Suppressor macrophage (primary cell): ENCODE measurements around the gene FOXD4L3.
"Not testable (repeated sequence)": the region's sequence is repeated elsewhere in the genome, so short reads cannot be mapped to it uniquely, and the experiment has no call there.

Source experiments
- DNase-seq, 4 experiments: peaks; one replicate each; pipeline ENCODE4 v3.0.0-alpha.2; 2020 to 2022
- total RNA-seq, 17 experiments: gene quantifications; one replicate each; lab custom pipeline; 2026; ENCODE audit warnings: mixed read lengths in 6 of 17, inconsistent platforms in 3 of 17; lab: John Stamatoyannopoulos, UW

FOXD4L3 gene
- total RNA-seq = 0 to 0.22 (median 0) reads per million in 17 experiments

DNA sequence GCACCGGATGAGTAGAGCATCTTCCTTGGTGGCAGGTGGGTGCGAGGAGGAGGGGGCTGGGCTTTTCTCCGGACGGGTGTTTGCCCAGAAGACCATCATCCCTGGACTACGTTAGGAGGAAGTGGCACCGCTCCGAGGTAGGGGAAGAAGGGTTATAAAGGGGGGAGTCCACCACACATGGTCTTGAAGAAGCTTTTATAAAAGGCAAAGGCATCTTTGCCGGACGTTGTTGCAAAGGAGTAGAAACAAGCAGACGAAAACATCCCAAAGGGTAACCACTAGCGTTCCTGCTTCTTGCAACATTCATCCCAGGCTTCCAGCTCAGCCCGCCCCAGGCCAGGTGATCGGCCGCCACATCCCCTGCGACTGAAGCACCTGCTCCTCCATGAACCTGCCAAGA lies at the start of gene FOXD4L3:
Gene FOXD4L3, plus strand, starts transcription at position 301 of the 400 bp plus-strand sequence. Its CDS starts 85 bp downstream, at position 386.
- DNase-seq = not testable (repeated sequence)

DNA sequence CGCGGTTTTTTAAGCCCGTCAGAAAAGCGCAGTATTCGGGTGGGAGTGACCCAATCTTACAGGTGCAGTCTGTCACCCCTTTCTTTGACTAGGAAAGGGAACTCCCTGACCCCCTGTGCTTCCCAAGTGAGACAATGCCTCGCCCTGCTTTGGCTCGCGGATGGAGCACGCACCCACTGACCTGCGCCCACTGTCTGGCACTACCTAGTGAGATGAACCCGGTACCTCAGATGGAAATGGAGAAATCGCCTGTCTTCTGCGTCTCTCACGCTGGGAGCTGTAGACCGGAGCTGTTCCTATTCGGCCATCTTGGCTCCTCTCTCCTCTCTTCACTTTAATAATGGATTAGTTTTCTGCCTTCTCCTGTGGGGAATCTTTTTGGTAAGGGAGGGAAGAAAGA lies 21.6 kb upstream of the FOXD4L3 start:
- DNase-seq = not testable (repeated sequence)

DNA sequence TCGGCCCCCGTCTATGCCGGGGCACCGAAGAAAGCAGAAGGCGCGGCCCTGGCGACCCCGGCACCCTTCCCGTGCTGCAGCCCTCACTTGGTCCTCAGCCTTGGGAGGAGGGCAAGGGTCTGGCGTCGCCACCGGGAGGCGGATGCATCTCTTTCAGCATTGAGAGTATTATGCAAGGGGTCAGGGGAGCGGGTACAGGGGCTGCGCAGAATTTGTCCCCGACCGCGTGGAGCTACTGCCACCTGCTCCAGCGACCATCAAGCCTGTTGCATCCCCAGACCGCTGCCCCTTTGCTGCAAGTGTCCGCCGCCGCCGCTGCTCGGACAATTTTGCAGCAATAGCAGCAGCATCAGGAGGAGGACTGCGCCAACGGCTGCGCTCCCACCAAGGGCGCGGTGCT lies 1.1 kb downstream of the FOXD4L3 start:
- DNase-seq = not testable (repeated sequence)

DNA sequence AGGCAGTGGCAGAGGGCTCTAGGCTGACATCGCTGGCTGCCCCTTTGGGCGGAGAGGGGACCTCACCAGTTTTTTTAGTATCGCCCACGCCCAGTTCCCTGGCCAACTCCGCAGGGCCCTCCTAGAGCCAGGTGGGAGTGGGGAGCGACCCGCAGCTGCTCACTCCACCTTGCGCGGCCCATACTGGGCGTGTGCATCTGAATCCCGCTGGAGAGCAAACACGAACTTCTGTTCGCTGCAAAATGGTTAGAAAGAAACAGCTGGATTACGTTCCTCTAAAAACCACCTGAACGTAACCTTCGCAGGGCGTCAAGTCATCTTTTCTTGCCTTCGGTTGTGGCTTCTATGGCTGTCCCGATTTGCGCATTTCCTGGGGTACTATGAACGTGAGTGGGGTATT lies 1.5 kb downstream of the FOXD4L3 start:
- not testable (repeated sequence) for DNase-seq

DNA sequence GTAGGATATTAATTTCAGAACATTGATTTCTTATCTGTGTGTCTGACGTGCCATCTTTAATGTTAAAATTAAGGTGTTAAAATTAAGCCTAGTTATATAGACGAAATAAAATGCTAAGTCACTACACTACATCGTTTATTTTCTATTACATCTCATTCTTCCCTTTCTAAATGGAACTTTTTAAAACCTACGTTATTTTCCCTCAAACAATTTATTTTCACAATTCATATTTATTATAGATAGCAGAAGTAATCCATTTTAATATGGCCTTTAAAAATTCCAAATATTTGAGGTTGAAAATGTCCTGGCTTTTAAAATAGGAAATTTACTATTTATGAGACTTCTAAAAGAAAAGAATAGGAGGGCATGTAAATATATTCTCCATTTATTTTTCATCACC lies 2.1 kb downstream of the FOXD4L3 start:
- not testable (repeated sequence) for DNase-seq

DNA sequence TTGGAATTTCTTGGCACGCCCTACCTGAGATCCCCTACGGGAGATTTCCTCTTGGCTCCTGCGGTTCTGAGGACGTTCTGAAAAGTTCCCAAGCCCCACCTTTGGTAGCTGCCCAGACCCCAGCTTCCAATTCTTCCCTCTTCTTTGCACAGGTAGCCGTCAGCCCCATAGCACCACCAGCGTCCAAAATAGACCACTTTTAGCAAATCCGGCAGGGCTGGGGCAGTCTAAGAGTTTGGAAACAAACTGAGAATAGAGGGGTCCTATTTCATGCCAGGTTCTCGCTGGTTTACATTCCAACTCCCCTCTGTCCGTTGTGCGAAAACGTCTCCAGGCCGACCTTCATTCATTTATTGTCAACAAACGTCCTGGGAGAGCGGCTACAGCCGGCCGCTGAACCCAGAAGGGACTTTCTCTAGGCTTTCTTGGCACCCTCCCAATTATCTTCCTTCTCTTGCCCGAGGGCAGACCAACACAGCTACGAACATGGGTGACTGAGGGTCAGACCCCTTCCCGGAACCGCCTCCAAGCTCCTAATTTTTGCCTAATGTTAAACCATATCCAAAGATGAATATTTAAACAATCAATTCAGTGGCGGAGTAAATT lies 3.1 kb downstream of the FOXD4L3 start:
- DNase-seq = not testable (repeated sequence)

DNA sequence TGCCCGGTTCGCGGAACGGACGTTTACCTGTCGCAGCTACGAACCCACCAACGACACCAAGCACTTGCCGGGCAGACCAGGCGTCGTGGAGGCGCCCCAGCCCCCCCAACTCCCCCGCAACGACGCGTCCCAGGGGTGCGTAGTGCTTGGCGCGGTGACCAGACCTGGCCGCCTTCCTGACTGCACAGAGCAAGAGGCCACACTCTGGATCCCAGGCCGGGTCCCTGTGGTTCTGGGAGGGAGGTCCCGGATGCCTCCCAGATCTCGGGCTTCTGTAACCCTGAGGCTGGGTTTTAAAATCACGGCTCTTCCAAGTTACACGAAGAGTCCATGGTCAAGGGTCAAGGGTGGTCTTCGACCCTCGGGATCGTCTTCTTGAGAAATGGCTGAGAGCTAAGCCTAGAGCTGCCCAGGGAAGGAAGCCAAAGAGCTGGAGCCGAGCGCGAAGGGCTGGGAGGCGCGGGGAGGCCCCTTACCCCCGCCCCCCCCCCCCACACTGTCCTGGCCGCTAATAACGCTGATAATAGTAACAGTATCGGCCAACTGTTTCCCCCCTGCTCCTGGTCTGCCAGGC lies 3.8 kb downstream of the FOXD4L3 start:
- not testable (repeated sequence) for DNase-seq

DNA sequence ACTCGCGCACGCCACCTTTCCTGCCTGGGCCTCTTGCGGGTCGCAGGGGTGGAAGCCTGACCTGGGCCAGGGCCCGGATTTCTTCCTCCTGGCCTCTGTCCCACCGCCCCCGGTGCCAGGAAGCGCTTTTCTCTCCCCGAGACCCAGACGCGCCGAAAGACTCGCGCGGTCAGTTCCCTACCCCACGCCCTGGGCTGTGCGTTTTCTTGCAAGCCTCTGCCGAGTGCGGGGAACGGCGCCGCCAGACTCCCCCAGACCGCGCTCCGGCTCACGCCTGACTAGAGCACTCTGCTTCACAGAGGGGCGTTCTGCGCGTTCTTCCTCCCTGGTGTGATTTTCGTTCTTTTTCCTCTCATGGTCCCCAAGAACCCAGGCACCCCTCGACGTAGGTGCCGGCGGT lies 4.5 kb downstream of the FOXD4L3 start:
- DNase-seq = not testable (repeated sequence)

DNA sequence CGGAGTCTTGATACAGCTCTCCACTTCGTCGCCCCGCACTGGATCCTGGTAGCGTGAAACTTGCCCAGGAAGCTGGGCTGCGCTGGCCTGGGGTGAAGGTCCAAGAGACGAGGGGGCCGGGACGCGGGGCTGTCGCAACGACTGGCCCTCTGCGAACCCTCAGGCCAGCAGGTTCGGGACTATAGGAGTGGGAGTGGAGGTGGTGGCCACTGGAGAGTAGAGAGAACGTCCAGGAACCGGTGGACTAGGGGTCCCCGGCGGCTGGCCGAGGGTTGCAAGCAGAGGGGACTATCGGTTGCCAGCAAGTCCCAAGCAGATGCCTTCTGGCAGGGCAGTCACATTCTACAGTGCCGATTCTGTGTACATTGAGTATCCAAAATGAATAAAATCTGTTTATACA lies 5.0 kb downstream of the FOXD4L3 start:
- DNase-seq = not testable (repeated sequence)

DNA sequence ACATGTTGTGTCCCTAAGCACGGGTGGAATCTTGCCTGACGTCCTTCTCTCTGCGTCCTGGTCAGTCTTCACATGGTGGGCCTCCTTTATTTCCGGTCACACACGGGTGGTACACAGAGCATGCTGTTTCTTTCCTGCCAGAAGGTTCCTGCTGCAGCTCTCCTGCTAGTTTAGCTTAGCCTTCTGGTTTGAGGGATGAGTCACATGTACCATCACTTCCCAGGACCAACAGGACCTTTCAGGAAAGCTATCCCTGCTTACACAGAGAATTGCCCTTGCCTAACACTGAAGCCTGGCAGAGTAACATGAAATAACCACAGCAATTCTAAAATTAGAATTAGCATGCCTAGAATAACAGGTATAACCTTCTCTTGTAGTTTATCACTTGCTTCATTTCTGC lies 8.5 kb downstream of the FOXD4L3 start:
- DNase-seq = not testable (repeated sequence)

DNA sequence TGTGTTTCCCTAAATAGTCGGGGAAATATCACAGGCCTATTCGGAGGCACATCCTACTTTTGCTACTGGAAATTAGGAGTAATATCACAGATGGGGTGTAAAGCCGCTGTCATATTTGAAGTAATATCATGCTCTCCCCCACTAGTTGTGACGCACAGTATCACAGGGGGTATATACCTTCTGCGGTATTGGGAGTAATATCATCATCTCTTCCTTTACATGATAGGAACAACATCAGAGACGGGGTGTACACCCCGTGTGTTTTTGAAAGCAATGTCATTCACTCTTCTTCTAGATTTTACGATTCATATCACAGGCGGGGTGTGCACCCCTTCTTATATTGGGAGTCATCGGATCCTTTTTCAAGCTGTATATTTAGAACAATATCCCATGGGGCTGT lies 15.5 kb downstream of the FOXD4L3 start:
- not testable (repeated sequence) for DNase-seq

DNA sequence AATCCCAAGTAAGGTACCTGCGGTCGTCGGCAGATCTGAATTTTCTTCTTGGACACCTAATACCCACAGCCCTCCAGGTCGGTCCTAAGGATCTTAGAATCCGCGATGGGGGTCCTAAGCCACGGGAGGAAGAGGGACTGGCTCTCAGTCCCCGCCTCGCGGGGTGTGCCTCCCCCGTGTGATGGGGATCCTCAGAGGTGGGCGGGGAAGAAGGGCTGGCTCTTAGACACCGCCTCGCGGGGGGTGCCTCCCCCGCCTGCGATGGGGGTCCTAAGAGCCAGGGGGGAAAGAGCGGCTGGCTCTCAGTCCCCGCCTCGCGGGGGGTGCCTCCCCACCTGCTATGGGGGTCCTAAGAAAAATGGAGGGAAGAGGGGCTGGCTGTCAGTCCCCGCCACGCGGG lies 21.1 kb downstream of the FOXD4L3 start:
- DNase-seq = not testable (repeated sequence)

DNA sequence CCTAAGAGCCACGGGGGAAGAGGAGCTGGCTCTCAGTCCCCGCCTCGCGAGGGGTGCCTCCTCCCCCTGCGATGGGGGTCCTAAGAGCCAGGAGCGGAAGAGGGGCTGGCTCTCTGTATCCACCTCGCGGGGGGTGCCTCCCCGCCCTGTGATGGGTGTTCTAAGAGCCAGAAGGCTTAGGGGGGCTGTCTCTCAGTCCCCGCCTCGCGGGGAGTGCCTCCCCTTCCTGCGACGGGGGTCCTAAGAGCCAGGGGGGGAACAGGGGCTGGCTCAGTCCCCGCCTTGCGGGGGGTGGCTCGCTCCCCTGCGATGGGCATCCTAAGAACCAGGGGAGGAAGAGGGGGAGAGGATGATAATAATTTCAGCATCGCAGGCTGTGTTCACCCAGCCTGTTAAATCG lies 21.9 kb downstream of the FOXD4L3 start:
- not testable (repeated sequence) for DNase-seq

DNA sequence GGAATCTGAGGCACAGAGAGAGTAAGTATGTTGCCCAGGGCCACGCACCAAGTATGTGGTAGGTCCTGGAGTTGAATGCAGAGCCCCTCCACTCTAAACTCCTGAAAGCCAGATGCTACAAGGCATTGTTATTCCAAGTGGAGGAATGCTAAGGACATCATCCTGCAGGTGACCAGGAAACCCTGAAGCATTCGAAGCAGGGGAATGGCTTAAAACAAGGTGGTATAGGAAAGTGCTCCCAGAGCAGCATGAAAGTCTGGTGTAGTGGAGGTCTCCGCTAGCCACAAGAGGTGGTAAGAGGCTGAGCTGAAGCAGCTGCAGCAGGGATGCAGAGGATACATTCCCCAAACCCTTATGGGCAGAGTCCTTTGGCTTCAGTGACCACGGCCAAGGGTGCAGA lies 26.4 kb downstream of the FOXD4L3 start:
- DNase-seq = not testable (repeated sequence)

DNA sequence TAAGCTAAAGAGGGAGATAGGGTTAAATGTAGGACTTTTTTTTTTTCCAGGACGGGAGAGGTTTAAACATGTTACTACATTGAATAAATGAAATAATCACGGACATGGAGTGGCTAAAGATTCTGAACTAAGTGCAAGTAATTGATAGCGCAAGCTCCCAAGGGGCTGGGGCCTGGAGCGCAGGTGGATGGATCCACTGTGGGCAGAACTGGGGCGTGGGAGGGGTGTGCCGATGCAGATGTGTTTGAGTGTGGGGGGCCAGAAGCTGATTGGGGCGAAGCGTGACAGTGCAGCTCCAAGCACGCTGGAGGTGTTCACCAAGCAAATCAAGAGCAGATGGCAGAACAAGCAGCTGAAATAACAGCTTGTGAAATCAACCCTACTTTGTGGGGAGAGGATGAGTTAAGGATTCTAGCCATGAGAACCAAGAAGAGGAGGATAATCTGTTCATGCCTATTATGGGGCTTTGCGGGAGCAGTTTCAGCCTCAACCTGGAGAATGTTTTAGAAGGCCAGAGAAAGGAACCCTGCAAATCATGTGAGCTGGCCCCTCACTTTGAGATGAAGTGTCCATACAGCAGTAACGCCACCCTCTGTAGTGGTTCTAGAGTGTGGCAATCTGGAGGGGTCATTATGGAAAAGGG lies 28.0 kb downstream of the FOXD4L3 start:
- not testable (repeated sequence) for DNase-seq

DNA sequence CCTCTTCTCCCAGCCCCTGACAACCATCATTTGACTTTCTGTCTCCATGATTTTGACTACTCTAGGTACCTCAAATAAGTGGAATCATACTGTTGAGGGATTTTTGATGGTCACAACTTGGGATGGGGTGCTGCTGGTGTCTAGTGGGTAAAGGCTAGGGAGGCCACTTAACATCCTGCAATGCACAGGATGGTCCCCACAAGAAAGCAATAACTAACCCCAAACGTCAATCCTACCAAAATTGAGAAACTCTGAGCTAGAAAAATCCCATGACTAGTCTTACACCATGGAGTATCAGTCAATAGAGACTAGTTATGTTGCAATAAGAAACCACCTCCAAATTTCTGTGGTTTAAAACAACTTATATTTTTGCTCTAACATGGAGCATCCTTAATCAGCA lies 29.5 kb downstream of the FOXD4L3 start:
- not testable (repeated sequence) for DNase-seq

DNA sequence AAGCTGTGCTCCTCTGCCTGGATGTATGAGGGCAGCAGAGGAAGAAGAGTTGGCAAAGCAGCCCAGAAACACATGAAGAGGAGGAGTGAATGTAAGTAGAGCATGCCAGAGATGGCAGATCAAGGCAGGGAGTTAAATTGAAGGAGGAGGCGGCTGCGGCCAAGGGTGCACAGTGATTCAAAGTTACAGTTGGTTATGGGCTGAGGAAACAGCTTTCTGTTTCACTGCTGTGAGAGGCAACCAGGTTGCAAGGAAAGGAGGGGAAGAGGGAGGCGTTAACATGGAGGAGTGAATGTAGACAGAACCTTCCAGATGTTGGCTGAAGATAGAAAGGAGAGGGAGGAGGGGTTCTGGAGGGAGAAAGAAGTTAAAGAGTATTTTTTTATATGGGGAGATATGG lies 33.3 kb downstream of the FOXD4L3 start:
- not testable (repeated sequence) for DNase-seq

DNA sequence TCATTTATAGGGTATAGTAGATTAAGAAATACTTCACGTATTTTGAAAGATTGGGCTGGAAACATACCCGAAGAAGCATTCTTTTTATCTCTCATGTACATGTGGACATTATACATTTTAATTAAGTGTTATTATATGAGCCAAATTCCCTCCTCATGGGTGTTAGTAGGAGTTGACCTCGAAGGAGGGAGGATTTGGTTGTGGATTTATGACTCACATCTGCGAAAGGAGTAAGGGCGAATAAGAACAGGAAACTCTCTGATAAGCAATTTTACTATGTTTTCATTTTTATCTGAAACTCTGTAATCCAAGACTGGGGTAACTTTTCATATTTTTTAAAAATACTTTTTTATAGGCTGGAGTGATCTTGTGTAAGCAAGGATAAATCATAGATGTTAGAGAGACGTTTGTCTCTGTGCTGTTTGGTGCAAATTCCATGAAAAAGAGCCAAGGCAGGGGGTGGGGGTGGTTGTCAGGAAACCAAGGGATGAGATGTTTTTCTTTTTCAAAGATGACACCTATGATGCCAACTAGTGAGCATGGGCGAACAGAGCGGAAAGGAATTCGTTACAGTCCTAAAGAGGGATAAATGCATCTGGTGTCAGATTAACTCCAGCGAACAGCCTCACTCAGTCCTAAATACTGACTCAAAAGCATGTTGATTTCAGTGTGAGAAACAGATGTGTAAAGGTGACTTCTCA lies 34.1 kb downstream of the FOXD4L3 start:
- not testable (repeated sequence) for DNase-seq

DNA sequence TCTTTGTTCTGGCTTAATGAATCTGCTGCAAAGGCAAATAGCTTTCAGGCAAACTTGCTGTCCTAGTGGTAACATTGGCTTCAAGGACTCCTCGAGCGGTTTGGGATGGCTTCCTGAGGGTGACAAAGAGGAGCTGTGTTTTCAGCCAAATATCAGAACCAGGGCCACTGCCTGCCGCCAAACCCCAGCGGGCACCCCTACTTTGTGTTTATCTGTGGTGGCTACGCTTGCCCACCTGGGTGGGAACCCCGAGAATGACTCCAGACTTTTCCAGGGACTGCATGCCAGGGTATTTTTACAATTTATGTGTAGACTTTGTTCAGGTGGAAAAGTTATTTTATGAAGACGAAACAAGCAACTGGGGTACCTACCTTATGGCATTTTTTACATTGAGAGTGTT lies 35.3 kb downstream of the FOXD4L3 start:
- DNase-seq = not testable (repeated sequence)

DNA sequence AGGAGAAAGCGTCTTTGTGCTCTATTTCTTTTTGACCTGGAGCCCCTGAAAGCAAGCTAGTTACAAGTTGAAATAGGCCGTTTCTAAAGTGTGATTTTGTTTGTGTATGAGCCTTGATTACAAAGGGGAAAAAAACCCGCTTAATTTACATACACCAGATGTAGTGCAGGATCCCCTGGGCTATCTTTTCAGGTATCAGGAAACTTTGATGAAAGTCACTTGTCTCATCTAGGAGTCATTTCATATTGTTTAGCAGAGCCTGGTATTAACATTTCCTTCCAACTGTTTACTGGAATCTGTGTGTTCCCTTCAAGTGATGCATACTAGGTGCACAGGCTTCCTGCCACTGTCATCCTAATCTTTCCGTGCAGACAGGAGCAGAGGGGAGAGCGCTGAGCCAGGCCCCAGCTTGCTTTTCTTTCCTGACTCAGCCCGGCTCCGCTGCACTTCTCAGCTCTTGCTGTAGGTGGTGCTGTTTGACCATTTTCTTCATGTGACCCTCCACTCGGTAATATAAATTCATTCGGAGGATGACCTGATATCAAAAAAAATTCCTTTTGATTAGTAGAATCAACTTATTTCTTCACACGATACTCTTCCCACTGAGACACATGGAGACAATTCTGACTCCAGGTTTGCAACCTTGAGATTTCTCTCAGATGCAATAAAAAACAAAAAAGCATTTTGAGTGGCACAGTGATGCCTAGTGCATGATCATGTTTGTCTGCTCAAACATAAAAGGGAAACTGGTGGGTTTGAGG lies 39.8 kb downstream of the FOXD4L3 start:
- not testable (repeated sequence) for DNase-seq

DNA sequence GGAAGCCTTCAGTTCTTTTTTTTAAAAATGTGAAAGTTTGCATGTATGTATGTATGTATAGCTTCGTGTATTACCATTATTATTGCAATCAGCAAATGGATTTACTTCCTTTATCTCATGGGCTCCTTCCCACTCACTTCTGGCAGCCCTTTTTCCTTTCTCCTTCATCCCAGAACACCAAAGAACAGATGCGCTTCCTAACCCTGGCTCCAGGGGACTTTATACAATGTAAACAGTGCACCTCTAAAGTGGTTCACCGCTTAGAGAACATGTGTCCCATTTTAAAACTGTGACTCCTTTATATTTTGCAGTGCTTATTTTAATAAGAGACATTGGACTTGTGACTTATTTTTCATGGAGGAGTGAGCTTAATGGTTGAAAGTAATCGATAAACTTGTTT lies 40.6 kb downstream of the FOXD4L3 start:
- not testable (repeated sequence) for DNase-seq

DNA sequence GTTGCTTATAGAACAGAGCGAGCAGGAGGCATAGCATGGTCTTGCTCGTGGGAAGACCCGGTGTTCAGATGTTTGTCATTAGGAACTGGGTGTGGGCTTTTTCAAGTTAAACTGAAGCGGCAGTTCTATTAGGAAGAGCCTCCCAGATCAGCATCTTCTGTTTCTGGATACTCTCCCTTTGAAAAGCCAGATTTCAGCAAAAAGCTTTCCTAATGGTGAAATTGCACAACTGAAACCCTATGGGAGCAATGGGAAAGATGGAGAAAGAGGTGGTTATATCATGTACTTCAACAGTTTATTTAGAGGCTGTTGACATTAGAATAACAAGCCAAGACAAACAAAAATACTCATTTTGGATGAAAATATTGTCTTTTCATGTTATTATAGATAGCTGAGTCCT lies 41.3 kb downstream of the FOXD4L3 start:
- not testable (repeated sequence) for DNase-seq
